Measurements from ENCODE around the gene YWHAH.

YWHAH gene

DNA sequence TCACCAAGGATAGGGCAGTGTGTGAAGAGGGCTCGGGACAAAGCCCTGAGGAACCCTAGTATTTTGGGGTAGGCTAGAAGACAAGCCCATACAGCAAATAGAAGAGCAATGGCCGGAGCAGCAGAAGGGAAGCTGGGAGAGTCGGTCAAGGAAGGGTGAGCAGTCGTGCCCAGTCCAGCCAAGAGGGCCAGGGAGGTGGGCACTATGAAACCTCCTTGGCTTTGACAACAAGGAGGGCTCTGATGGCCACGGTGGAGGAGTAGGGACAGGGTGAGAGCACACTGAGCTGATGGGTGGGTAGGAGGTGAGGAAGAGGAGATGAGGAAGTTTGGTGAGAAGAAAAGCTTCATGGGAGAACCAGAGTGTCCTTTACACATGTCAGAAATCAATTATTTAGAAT, 2.2 kb upstream of the YWHAH start:
- no peaks in the 10 kb centered on the region for H3K9me3 ChIP-seq (ENCODE audit: insufficient read depth, low read length, severe bottlenecking)
- H3K79me2 ChIP-seq (ENCODE audit: insufficient read depth, low read length) = peaks cover 33% of the 10 kb centered on the region
- H2AFZ ChIP-seq (ENCODE audit: low read depth, low read length) = no peak overlapping the region
- ATAC-seq (ENCODE audit: insufficient read depth, low read depth) (no peak), DNase-seq (no peak)
- no peak overlapping the region for H3K4me3 ChIP-seq (ENCODE audit: low read depth in 1 of 2, low read length in 2 of 2)
- H4K20me1 ChIP-seq (ENCODE audit: insufficient read depth, low read length) = peaks cover 21% of the 10 kb centered on the region
- no peaks in the 10 kb centered on the region for H3K27me3 ChIP-seq (ENCODE audit: insufficient read depth, low read length, poor library complexity)
- H3K36me3 ChIP-seq (ENCODE audit: insufficient read depth, low read length) = peaks cover 23% of the 10 kb centered on the region
- H3K27ac ChIP-seq (ENCODE audit: low read length) = no peak overlapping the region
- H3K4me1 ChIP-seq (ENCODE audit: insufficient read depth, low read length) = peaks cover 29% of the 10 kb centered on the region
- H3K9ac ChIP-seq (ENCODE audit: low read depth, low read length) = no peak overlapping the region
- TF ChIP-seq EZH2 (IDR thresholded peaks at IDR 0.05; ENCODE audit: borderline replicate concordance, low read depth, low read length, severe bottlenecking) = no peak
- TF ChIP-seq, protein P1, sequence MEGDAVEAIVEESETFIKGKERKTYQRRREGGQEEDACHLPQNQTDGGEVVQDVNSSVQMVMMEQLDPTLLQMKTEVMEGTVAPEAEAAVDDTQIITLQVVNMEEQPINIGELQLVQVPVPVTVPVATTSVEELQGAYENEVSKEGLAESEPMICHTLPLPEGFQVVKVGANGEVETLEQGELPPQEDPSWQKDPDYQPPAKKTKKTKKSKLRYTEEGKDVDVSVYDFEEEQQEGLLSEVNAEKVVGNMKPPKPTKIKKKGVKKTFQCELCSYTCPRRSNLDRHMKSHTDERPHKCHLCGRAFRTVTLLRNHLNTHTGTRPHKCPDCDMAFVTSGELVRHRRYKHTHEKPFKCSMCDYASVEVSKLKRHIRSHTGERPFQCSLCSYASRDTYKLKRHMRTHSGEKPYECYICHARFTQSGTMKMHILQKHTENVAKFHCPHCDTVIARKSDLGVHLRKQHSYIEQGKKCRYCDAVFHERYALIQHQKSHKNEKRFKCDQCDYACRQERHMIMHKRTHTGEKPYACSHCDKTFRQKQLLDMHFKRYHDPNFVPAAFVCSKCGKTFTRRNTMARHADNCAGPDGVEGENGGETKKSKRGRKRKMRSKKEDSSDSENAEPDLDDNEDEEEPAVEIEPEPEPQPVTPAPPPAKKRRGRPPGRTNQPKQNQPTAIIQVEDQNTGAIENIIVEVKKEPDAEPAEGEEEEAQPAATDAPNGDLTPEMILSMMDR (IDR thresholded peaks at IDR 0.05; ENCODE audit: borderline replicate concordance, extremely low read depth, low read length, poor library complexity, severe bottlenecking) = no peak
- no peak overlapping the region for H3K4me2 ChIP-seq (ENCODE audit: insufficient read depth, low read length)

DNA sequence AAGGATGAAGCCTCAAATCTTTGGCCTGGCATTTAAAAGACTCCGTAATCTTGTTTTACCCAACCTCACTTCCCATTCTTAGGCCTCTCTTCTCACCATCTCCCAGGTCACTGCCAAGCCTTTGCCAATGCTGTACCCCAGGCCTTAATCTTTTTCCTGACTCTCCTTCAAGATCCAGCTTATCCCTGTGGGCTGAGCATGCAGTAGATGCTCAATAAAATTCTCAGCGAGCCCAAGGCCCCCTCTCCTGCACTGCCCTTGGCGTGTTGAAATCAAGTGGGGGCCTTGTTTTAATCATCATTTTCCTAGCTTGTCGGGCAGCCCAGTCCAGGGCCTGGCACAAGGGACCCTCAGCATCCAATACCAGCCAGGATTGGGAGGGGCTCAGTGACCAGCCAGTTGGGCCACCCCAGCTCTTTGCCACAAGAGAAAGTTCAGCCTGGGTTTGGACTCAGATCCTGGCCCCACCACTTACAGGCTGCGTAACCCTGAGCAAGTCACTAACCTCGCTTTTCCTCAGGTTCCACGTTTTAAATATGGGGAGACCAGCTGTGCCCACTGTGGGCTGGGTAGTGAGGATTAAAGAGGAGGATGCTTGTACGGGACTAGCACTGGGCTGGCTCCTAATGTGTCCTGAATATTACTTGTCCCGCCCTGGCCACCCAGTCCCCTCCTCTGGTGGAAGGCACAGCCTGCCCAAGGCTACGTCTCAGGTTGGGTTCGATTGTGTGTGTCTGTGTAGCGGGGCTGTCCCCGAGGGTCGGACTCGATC, 943 bp upstream of the YWHAH start:
- no peak for TF ChIP-seq EZH2 (IDR thresholded peaks at IDR 0.05; ENCODE audit: borderline replicate concordance, low read depth, low read length, severe bottlenecking)
- TF ChIP-seq, protein P1 (IDR thresholded peaks at IDR 0.05; ENCODE audit: borderline replicate concordance, extremely low read depth, low read length, poor library complexity, severe bottlenecking) = no peak
- Histone ChIP-seq H3K4me1 (ENCODE audit: insufficient read depth, low read length) (peaks cover 39% of the 10 kb centered on the region), H3K79me2 (ENCODE audit: insufficient read depth, low read length) (peaks cover 46% of the 10 kb centered on the region), H4K20me1 (ENCODE audit: insufficient read depth, low read length) (peaks cover 34% of the 10 kb centered on the region), H3K4me2 (ENCODE audit: insufficient read depth, low read length) (peak overlapping the region; percentile 85), H3K36me3 (ENCODE audit: insufficient read depth, low read length) (peaks cover 36% of the 10 kb centered on the region), H3K9ac (ENCODE audit: low read depth, low read length) (peak overlapping the region; percentile 97), H3K27ac (ENCODE audit: low read length) (peak overlapping the region; percentile 96), H3K4me3 (ENCODE audit: low read depth in 1 of 2, low read length in 2 of 2) (peak overlapping the region; percentile 73 to 84; a peak in 3 of 4 replicates), H3K9me3 (ENCODE audit: insufficient read depth, low read length, severe bottlenecking) (no peaks in the 10 kb centered on the region), H3K27me3 (ENCODE audit: insufficient read depth, low read length, poor library complexity) (no peaks in the 10 kb centered on the region), H2AFZ (ENCODE audit: low read depth, low read length) (peak overlapping the region; percentile 86)
- ATAC-seq (ENCODE audit: insufficient read depth, low read depth) = no peak
- DNase-seq = no peak

DNA sequence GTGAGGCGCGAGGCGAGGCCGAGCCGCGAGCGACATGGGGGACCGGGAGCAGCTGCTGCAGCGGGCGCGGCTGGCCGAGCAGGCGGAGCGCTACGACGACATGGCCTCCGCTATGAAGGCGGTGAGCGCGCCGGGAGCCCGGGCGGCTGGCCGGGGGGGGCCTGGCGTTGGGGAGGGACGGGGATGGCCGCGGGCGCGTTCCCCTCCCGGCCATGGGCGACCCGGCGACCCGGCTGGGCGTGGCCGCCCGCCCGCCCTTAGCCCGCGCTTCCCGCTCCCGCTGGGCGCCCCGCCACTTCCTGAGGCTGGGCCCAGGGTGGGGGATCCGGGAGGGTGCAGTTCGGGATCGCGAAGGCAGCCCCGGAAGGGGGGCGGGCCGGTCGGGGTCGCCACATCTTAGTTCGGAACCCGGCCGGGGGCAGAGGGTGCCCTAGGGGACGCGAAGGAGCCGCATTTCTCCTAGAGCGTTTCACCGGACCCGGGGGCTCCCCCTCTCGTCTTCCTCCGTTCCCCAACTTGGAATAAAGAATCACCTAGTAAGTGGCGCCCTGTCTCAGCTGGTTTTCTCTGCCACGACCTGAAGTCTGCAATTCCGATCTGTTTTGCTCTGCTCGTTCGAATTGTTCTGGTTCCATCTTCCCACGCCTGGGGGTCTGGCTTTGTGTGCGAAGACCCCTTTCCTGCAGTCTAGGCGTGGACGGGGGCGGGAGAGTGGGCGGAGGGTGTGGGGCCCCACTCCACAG, 536 bp downstream of the YWHAH start:
- peak overlapping the region; percentile 85 for H3K4me2 ChIP-seq (ENCODE audit: insufficient read depth, low read length)
- peaks cover 40% of the 10 kb centered on the region for H3K4me1 ChIP-seq (ENCODE audit: insufficient read depth, low read length)
- ATAC-seq (ENCODE audit: insufficient read depth, low read depth) (peak; percentile 60), DNase-seq (peak; percentile 70)
- H3K9me3 ChIP-seq (ENCODE audit: insufficient read depth, low read length, severe bottlenecking) = no peaks in the 10 kb centered on the region
- H3K27me3 ChIP-seq (ENCODE audit: insufficient read depth, low read length, poor library complexity) = no peaks in the 10 kb centered on the region
- peaks cover 49% of the 10 kb centered on the region for H3K36me3 ChIP-seq (ENCODE audit: insufficient read depth, low read length)
- peak overlapping the region; percentile 73 for H2AFZ ChIP-seq (ENCODE audit: low read depth, low read length)
- H4K20me1 ChIP-seq (ENCODE audit: insufficient read depth, low read length) = peaks cover 44% of the 10 kb centered on the region
- peak overlapping the region; percentile 96 for H3K27ac ChIP-seq (ENCODE audit: low read length)
- peak overlapping the region; percentile 73 to 84; a peak in 3 of 4 replicates for H3K4me3 ChIP-seq (ENCODE audit: low read depth in 1 of 2, low read length in 2 of 2)
- H3K9ac ChIP-seq (ENCODE audit: low read depth, low read length) = peak overlapping the region; percentile 97
- H3K79me2 ChIP-seq (ENCODE audit: insufficient read depth, low read length) = peaks cover 61% of the 10 kb centered on the region
- TF ChIP-seq, protein P1 (IDR thresholded peaks at IDR 0.05; ENCODE audit: borderline replicate concordance, extremely low read depth, low read length, poor library complexity, severe bottlenecking) = no peak
- TF ChIP-seq EZH2 (IDR thresholded peaks at IDR 0.05; ENCODE audit: borderline replicate concordance, low read depth, low read length, severe bottlenecking) = no peak

Data from DND-41 (cell line).